Smooth muscle cell (in vitro differentiated cells): ENCODE results near the gene MYBPC2. TPM values are rescaled to one million over a fixed set of nuclear protein-coding genes. Genes with fewer than 3 reads are reported as not detected.

Source experiments
- DNase-seq: peaks from one replicate; lab custom pipeline; 2025; ENCODE audit not compliant: unreplicated experiment; lab: John Stamatoyannopoulos, UW
- H2AFZ ChIP-seq: fragments of 200-600 bp; sonication (generic); 2 replicates; pipeline ENCODE4 v1.6.0; 2016; ENCODE audit warnings: antibody characterized with exemption, low read depth, mild to moderate bottlenecking
- H3F3A ChIP-seq: fragments of 200-600 bp; sonication (generic); 2 replicates; pipeline ENCODE4 v1.6.0; 2017; ENCODE audit warnings: antibody characterized with exemption, low read depth
- H3K27ac ChIP-seq: fragments of 200-600 bp; sonication (generic); 2 replicates; pipeline ENCODE4 v1.5.1; 2016; ENCODE audit warnings: low read depth, mild to moderate bottlenecking
- H3K27me3 ChIP-seq: fragments of 200-600 bp; sonication (generic); 2 replicates; pipeline ENCODE4 v1.6.1; 2016; ENCODE audit warnings: low read depth, mild to moderate bottlenecking
- H3K36me3 ChIP-seq: fragments of 200-600 bp; sonication (generic); 2 replicates; pipeline ENCODE4 v1.5.1; 2016; ENCODE audit warnings: low read depth
- H3K4me1 ChIP-seq: fragments of 200-600 bp; sonication (generic); 2 replicates; pipeline ENCODE4 v1.5.1; 2016; ENCODE audit warnings: low read depth
- H3K4me2 ChIP-seq: fragments of 200-600 bp; sonication (generic); 2 replicates; pipeline ENCODE4 v1.6.0; 2016; ENCODE audit warnings: mild to moderate bottlenecking
- H3K4me3 ChIP-seq: fragments of 200-600 bp; sonication (generic); 2 replicates; pipeline ENCODE4 v1.5.1; 2016; ENCODE audit warnings: mild to moderate bottlenecking
- H3K79me2 ChIP-seq: fragments of 200-600 bp; sonication (generic); 2 replicates; pipeline ENCODE4 v1.6.0; 2016; ENCODE audit warnings: low read depth, mild to moderate bottlenecking
- H3K9ac ChIP-seq: fragments of 200-600 bp; sonication (generic); 2 replicates; pipeline ENCODE4 v1.6.0; 2016; ENCODE audit warnings: low read depth
- H3K9me3 ChIP-seq: fragments of 200-600 bp; sonication (generic); replicated peaks from 2 replicates; pipeline ENCODE4 v1.5.1; 2016; ENCODE audit warnings: low read depth
- H4K20me1 ChIP-seq: fragments of 200-600 bp; sonication (generic); 2 replicates; pipeline ENCODE4 v1.6.0; 2016; ENCODE audit warnings: low read depth
- CTCF ChIP-seq: fragments of 200-600 bp; sonication (generic); IDR thresholded peaks from 2 replicates; pipeline ENCODE4 v1.5.1; 2017; ENCODE audit warnings: borderline replicate concordance, mild to moderate bottlenecking, antibody characterized with exemption; ENCODE audit not compliant: insufficient read depth, poor library complexity, severe bottlenecking
- WGBS: methylation state at CpG from one replicate; pipeline ENCODE4 v1.1.7; 2016; ENCODE audit warnings: low lambda C conversion rate; 5-methylcytosine and 5-hydroxymethylcytosine counted together
- polyA plus RNA-seq: library from polyadenylated mRNA; unstranded; fragments of >200 nt; fragmentation: Nextera tagmentation; extraction: Ambion mirVana; gene quantifications from 2 replicates; pipeline ENCODE4 v1.2.1, GENCODE V29; 2016
- total RNA-seq: library from RNA; depleted of rRNA; stranded (reverse); fragments of >200 nt; gene quantifications from 2 replicates; pipeline ENCODE4 v1.2.3, GENCODE V29; 2014

Gene MYBPC2
- total and polyA plus RNA-seq, 2 experiments from 2014 or later, result not detected

- H3K4me2 ChIP-seq, result no peak overlapping the region
- H3K27me3 ChIP-seq, result no peaks in the 10 kb centered on the region
- peaks cover 7% of the 10 kb centered on the region for H3K4me1 ChIP-seq
- DNase-seq, result no peak
- H2AFZ ChIP-seq, result no peak overlapping the region
- no peaks in the 10 kb centered on the region for H3K36me3 ChIP-seq
- H3K9me3 ChIP-seq, result no peaks in the 10 kb centered on the region
- WGBS, result 97% methylated on average over 13 of the region's 16 CpGs
- H3K4me3 ChIP-seq, result no peak overlapping the region
- H4K20me1 ChIP-seq, result peaks cover 24% of the 10 kb centered on the region
- peaks cover 6% of the 10 kb centered on the region for H3F3A ChIP-seq
- H3K79me2 ChIP-seq, result peaks cover 16% of the 10 kb centered on the region
- no peak for TF ChIP-seq CTCF
- no peak overlapping the region for H3K27ac ChIP-seq
- H3K9ac ChIP-seq, result no peak overlapping the region
These were observed 47.1 kb downstream of the MYBPC2 start for GRCh38 chr19:50479761-50480251.

- no peaks in the 10 kb centered on the region for H3K27me3 ChIP-seq
- H3K79me2 ChIP-seq, result peaks cover 16% of the 10 kb centered on the region
- H3F3A ChIP-seq, result peaks cover 6% of the 10 kb centered on the region
- H3K9me3 ChIP-seq, result no peaks in the 10 kb centered on the region
- WGBS, result 99% methylated on average over 31 of the region's 37 CpGs
- H3K27ac ChIP-seq, result no peak overlapping the region
- H3K4me3 ChIP-seq, result no peak overlapping the region
- peaks cover 7% of the 10 kb centered on the region for H3K4me1 ChIP-seq
- no peak for DNase-seq
- H3K36me3 ChIP-seq, result no peaks in the 10 kb centered on the region
- no peak for TF ChIP-seq CTCF
- H3K9ac ChIP-seq, result no peak overlapping the region
- H4K20me1 ChIP-seq, result peaks cover 24% of the 10 kb centered on the region
- H3K4me2 ChIP-seq, result no peak overlapping the region
- no peak overlapping the region for H2AFZ ChIP-seq
These were observed 47.8 kb downstream of the MYBPC2 start for GRCh38 chr19:50480281-50481111.

GRCh38 chr19:50481351-50482149, 48.9 kb downstream of the MYBPC2 start:
- no peak overlapping the region for H3K4me3 ChIP-seq
- H3K9ac ChIP-seq, result no peak overlapping the region
- no peak for TF ChIP-seq CTCF
- no peak overlapping the region for H2AFZ ChIP-seq
- 98% methylated on average over 12 of the region's 27 CpGs for WGBS
- H4K20me1 ChIP-seq, result peaks cover 24% of the 10 kb centered on the region
- no peak overlapping the region for H3K4me2 ChIP-seq
- no peak for DNase-seq
- peaks cover 6% of the 10 kb centered on the region for H3F3A ChIP-seq
- no peaks in the 10 kb centered on the region for H3K27me3 ChIP-seq
- no peak overlapping the region for H3K27ac ChIP-seq
- H3K36me3 ChIP-seq, result no peaks in the 10 kb centered on the region
- H3K9me3 ChIP-seq, result no peaks in the 10 kb centered on the region
- H3K4me1 ChIP-seq, result peaks cover 7% of the 10 kb centered on the region
- peaks cover 16% of the 10 kb centered on the region for H3K79me2 ChIP-seq
